CMK (cell line): ENCODE results near the gene ESF1.

Experiments
- DNase-seq: peaks from one replicate; pipeline ENCODE4 v3.0.0-alpha.2; 2010; ENCODE audit warnings: low read depth

The ESF1 gene

GRCh38 chr20:13676682-13677081 is 108.0 kb downstream of the ESF1 start:
- no peak for DNase-seq

GRCh38 chr20:13672690-13673089 is 112.0 kb downstream of the ESF1 start:
- no peak for DNase-seq

GRCh38 chr20:13671916-13672378 is 112.8 kb downstream of the ESF1 start:
- DNase-seq = no peak

- DNase-seq = no peak
Observed at GRCh38 chr20:13671512-13671911, 113.2 kb downstream of the ESF1 start.

GRCh38 chr20:13670160-13670559 is 114.6 kb downstream of the ESF1 start:
- DNase-seq = no peak

- DNase-seq = no peak
Observed at GRCh38 chr20:13665709-13666395, 118.9 kb downstream of the ESF1 start.
